Esophagus muscularis mucosa (tissue), 4 donors: ENCODE measurements around the gene FXYD3.

Experiments
- EP300 ChIP-seq: sonication (generic); formaldehyde crosslinking; IDR thresholded peaks from one replicate; pipeline ENCODE4 v1.6.1; 2017; ENCODE audit warnings: antibody characterized with exemption
- POLR2A ChIP-seq: fragments of 450-650 bp; IDR thresholded peaks from one replicate; pipeline ENCODE4 v1.6.1; 2017; ENCODE audit warnings: antibody characterized with exemption, moderate library complexity, mild to moderate bottlenecking, low read depth
- POLR2AphosphoS5 ChIP-seq, 2 donors: sonication (generic); formaldehyde crosslinking; IDR thresholded peaks; one replicate each; pipeline ENCODE4 v1.6.1; 2017; ENCODE audit warnings: antibody characterized with exemption in 2 of 2
- TF ChIP-seq, protein P1 (sequence below), 3 experiments: fragments of 200-600 bp in 2 of 3; fragments of 450-650 bp in 1 of 3; sonication (generic) in 2 of 3; IDR thresholded peaks; one replicate each; pipeline ENCODE4 v1.5.1; 2017 to 2019; ENCODE audit warnings: antibody characterized with exemption in 3 of 3, mild to moderate bottlenecking in 2 of 3, moderate library complexity in 1 of 3

DNA sequence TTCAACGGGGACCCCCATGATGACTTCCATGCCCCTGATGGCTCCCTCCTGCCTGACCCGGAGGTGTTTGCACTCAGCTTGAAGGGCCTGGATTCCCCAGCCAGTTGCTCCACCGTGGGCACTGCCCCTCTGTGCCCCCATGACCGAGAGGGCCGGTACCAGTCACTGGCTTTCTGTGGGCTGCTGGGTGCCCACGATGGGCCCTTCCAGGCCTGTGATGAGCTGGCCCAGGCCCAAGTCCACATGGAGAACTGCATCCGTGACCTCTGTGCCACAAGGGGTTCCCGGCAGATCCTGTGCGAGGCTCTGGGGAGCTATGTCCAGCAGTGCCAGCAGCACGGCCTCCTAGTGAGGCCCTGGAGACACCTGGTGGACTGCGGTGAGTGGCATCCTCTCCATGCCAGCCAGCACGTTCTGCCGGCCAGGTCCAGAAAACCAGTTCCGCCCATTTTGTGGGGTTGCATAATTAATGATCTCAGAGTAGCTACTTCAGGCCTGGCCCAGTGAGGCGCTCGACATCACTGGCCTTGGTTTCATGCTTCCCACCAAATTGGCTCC lies 34.9 kb upstream of the FXYD3 start:
- TF ChIP-seq, protein P1, sequence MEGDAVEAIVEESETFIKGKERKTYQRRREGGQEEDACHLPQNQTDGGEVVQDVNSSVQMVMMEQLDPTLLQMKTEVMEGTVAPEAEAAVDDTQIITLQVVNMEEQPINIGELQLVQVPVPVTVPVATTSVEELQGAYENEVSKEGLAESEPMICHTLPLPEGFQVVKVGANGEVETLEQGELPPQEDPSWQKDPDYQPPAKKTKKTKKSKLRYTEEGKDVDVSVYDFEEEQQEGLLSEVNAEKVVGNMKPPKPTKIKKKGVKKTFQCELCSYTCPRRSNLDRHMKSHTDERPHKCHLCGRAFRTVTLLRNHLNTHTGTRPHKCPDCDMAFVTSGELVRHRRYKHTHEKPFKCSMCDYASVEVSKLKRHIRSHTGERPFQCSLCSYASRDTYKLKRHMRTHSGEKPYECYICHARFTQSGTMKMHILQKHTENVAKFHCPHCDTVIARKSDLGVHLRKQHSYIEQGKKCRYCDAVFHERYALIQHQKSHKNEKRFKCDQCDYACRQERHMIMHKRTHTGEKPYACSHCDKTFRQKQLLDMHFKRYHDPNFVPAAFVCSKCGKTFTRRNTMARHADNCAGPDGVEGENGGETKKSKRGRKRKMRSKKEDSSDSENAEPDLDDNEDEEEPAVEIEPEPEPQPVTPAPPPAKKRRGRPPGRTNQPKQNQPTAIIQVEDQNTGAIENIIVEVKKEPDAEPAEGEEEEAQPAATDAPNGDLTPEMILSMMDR (IDR thresholded peaks at IDR 0.05) = no peak
- TF ChIP-seq EP300 = no peak
- no peak for TF ChIP-seq POLR2AphosphoS5 (IDR thresholded peaks at IDR 0.05)
- no peak for TF ChIP-seq POLR2A
